ENCODE data around the gene PREX1. TPM values are rescaled to one million over a fixed set of nuclear protein-coding genes. Genes with fewer than 3 reads are reported as not detected.
A peak's percentile ranks its signal among the peaks of the same experiment; 100 is the strongest.

PREX1 gene
- total and polyA plus RNA-seq, 2 donors from 2014 or later: 8.5 to 38.2 TPM

- no peak for TF ChIP-seq CTCF (IDR thresholded peaks at IDR 0.05; ENCODE audit: borderline replicate concordance, extremely low read depth, insufficient read depth)
- Histone ChIP-seq H3K4me3 (ENCODE audit: low read length in 3 of 3) (no peak overlapping the region), H3K36me3 (ENCODE audit: control insufficient read depth in 2 of 3, insufficient read depth in 3 of 3, low read length in 3 of 3) (no peaks in the 10 kb centered on the region), H3K4me1 (ENCODE audit: control insufficient read depth in 2 of 3, insufficient read depth in 2 of 3, low read depth in 1 of 3, low read length in 3 of 3) (no peaks in the 10 kb centered on the region), H3K9ac (ENCODE audit: low read length in 3 of 3) (no peak overlapping the region), H3K27me3 (ENCODE audit: control insufficient read depth, insufficient read depth, low read length) (no peaks in the 10 kb centered on the region), H3K27ac (ENCODE audit: low read depth in 2 of 2, low read length in 2 of 2) (no peak overlapping the region), H3K9me3 (ENCODE audit: control insufficient read depth in 2 of 3, insufficient read depth in 1 of 3, low read length in 3 of 3) (no peaks in the 10 kb centered on the region)
- intact Hi-C loops (cut with DNase I): no loop called here
- DNase-seq: peak in 1 of 5 donors; percentile 43
- FAIRE-seq: no peak
Observed at GRCh38 chr20:48605364-48606171, 222.2 kb downstream of the PREX1 start.

GRCh38 chr20:48604936-48605335 is 222.9 kb downstream of the PREX1 start:
- DNase-seq: no peak
- Histone ChIP-seq H3K4me3 (ENCODE audit: low read length in 3 of 3) (no peak overlapping the region), H3K36me3 (ENCODE audit: control insufficient read depth in 2 of 3, insufficient read depth in 3 of 3, low read length in 3 of 3) (no peaks in the 10 kb centered on the region), H3K27me3 (ENCODE audit: control insufficient read depth, insufficient read depth, low read length) (no peaks in the 10 kb centered on the region), H3K27ac (ENCODE audit: low read depth in 2 of 2, low read length in 2 of 2) (no peak overlapping the region), H3K9me3 (ENCODE audit: control insufficient read depth in 2 of 3, insufficient read depth in 1 of 3, low read length in 3 of 3) (no peaks in the 10 kb centered on the region), H3K4me1 (ENCODE audit: control insufficient read depth in 2 of 3, insufficient read depth in 2 of 3, low read depth in 1 of 3, low read length in 3 of 3) (no peaks in the 10 kb centered on the region), H3K9ac (ENCODE audit: low read length in 3 of 3) (no peak overlapping the region)
- no peak for TF ChIP-seq CTCF (IDR thresholded peaks at IDR 0.05; ENCODE audit: borderline replicate concordance, extremely low read depth, insufficient read depth)
- FAIRE-seq: no peak
- intact Hi-C loops (cut with DNase I): no loop called here

- intact Hi-C loops (cut with DNase I): no loop called here
- H3K4me1 ChIP-seq (ENCODE audit: control insufficient read depth in 2 of 3, insufficient read depth in 2 of 3, low read depth in 1 of 3, low read length in 3 of 3): no peaks in the 10 kb centered on the region
- DNase-seq: peak in 1 of 5 donors; percentile 57
- FAIRE-seq: no peak
- H3K4me3 ChIP-seq (ENCODE audit: low read length in 3 of 3): no peak overlapping the region
- no peaks in the 10 kb centered on the region for H3K9me3 ChIP-seq (ENCODE audit: control insufficient read depth in 2 of 3, insufficient read depth in 1 of 3, low read length in 3 of 3)
- no peak overlapping the region for H3K9ac ChIP-seq (ENCODE audit: low read length in 3 of 3)
- no peaks in the 10 kb centered on the region for H3K27me3 ChIP-seq (ENCODE audit: control insufficient read depth, insufficient read depth, low read length)
- no peak for TF ChIP-seq CTCF (IDR thresholded peaks at IDR 0.05; ENCODE audit: borderline replicate concordance, extremely low read depth, insufficient read depth)
- no peak overlapping the region for H3K27ac ChIP-seq (ENCODE audit: low read depth in 2 of 2, low read length in 2 of 2)
- no peaks in the 10 kb centered on the region for H3K36me3 ChIP-seq (ENCODE audit: control insufficient read depth in 2 of 3, insufficient read depth in 3 of 3, low read length in 3 of 3)
Observed at GRCh38 chr20:48604426-48604825, 223.4 kb downstream of the PREX1 start.

All from kidney (tissue), 14 donors.